GM18520 (cell line): ENCODE data around the gene CARF.
"Not testable (repeated sequence)": the region's sequence is repeated elsewhere in the genome, so short reads cannot be mapped to it uniquely, and the experiment has no call there.

Experiments used
- ATAC-seq: cut with Tn5 transposase; IDR thresholded peaks from one replicate; pipeline ENCODE4 v1.9.1; 2021; ENCODE audit not compliant: unreplicated experiment

CARF gene

DNA sequence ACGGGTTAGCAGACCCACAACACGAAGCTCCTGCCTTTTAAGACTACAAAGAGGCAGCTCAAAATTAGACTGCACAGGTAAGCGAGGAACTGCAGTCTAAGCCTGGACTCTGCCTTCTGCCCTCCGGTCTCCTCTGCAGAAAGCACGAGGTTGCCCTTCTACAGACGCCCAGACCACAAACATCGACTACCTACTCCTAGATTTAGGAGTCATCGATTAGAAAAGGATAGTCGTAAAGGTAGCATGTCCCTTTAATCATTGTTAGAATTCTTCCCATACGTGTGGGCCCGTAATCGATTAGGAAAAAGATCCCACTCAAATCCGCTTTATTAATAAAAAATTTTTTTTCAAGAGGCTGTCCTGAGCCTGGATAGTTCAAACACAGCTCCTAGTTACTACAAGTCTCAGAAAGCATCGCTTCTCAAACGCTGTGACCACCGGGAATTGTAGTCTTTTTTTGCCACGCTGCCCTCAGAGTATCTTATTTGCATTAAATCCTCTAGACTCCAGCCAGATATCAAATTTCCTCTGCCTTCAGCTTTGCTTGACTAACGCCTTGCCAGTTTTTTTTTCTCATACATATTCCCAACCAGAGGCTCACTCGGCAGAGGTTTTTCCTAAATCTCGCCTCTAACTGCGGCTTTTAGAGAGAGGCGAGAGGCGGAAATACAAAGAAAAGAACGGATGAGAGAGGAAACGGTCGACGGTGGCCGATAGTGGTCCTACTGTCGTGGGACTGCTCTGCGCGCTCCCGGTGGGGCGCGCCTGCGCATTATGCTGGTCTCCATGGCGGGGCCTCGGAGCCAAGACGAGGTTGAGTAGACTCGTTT, at the start of gene CARF, which contains the start of gene WDR12:
TSS of gene CARF (plus strand) at position 764 of the 830 bp plus-strand sequence. CDS start 29,628 bp downstream, outside the sequence.
TSS of gene WDR12 (minus strand) at position 162 of the 830 bp plus-strand sequence. CDS start 197 bp downstream, outside the sequence.
- peak; percentile 59 for ATAC-seq

DNA sequence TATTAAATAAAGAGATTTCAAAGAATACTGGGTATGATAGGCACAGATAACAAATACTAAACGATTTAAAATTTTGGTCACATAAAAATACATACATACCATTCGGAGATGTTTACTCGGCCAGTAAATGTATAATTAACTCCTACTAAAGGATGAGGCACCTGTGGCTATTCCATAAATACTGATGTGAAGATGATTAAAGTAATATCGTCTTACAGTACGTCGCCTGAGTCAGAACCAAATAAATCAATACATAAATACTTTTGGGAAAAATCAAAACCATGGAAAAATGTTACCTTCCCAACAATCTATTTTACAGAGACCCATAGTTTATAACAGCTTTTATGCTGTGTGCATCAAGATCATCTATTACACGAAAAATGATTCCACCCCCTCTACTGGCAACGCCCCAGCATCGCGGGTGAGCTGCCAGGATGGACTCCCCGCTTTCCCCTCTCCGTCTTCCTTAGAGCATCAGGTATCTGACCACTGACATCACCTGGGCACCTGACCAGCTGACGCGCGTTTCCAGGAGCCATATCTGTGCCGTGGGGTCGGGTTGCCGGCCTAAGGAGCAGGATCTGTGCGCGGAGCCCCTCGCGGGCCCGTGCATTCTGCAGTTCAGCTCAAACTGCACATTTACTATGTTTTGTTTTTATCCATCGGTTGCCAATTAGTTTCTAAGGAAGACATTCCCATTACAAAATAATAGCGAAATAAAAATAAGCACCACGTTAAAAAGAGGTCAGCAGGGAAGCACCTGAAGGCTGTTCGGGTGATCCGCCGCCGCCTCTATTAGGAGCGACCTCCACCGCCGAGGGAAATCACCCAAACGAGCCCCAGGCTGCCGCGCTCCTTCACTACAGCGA, 41.4 kb upstream of the CARF start:
- peak; percentile 43 for ATAC-seq

DNA sequence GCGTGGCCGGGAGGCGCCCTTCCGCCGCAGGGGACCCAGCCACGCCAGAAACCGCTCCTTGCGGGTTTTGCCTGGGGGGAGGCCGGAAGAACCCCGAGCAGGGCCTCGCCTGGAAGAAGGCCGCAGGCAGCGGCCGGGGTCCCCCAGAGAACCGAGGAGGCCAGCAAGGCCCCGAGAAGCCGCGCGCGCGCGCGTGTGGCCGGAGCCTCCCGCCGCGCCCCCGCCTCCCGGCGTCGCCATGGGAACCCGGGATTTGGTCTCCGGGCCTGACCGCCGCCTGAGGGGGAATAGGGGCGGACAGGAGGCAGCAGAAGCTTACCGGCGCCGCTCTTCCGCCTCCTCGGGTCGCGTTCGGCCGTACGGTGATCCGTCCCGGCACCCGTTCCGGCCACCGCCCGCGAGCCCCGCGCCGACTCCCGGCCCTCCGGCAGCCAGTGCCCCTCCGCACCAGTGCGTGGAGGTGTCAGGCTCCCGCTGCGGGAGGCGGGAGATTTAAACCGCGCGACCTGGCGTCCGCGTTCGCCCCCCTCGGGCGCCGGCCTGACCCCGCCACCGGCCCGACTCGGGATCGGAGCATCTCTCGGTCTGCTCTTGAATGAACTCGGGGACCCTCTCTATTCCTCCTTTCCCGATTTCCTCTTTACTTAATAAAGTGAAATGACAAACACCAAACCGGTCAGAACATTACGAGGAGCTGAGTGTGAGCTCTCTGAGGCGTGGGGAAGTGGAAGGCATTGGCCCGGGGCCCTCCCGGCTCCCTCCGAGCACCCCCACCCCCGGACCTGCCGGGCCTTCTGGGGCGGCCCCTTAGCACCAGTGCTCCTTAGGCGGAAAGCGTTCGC, 40.6 kb upstream of the CARF start, which contains the start of gene ICA1L:
TSS of gene ICA1L (minus strand) at position 467 of the 842 bp plus-strand sequence. CDS start 42,757 bp downstream, outside the sequence.
- peak; percentile 33 for ATAC-seq

DNA sequence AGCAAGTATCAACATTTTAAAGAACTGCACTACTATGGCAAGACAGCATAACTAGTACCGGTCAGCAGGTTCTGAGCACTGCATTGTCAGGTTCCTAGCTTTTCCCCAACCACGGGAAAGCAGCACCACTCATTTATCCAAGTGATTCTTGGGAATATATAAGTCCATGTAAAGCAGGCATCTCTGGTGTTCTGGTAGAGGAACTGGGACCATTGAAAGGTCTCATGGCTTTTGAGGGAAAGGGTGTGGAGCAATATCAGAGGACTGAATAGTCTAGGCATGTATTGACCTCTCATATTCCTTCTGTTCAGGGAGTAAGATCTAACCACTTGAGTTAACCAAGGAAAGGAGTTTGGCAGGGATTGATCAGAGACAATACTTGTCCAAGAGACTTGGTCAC, 34.4 kb upstream of the CARF start:
- no peak for ATAC-seq

- no peak for ATAC-seq
Observed at GRCh38 chr2:202881570-202881969, 30.5 kb upstream of the CARF start.

GRCh38 chr2:202883987-202884675, 27.9 kb upstream of the CARF start:
- no peak for ATAC-seq

GRCh38 chr2:202885190-202885589, 26.9 kb upstream of the CARF start:
- no peak for ATAC-seq

GRCh38 chr2:202905507-202905906, 6.6 kb upstream of the CARF start:
- ATAC-seq, result not testable (repeated sequence)

DNA sequence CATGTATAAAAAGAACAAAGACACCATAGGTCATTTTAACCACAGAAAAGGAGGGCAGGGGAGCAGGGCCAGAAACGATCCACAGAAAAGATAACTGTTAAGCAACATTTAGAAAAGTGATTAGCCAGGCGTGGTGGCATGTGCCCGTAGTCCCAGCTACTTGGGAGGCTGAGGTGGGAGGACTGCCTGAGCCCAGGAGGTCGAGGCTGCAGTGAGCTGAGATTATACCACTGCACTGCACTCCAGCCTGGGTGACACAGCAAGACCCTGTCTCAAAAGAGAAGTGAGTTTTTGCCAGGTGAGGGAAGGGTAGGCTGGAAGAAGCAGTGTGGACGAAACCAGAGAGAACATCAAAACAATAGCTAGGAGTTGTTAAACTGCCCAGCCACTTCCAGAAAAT, 3.9 kb upstream of the CARF start:
- no peak for ATAC-seq

DNA sequence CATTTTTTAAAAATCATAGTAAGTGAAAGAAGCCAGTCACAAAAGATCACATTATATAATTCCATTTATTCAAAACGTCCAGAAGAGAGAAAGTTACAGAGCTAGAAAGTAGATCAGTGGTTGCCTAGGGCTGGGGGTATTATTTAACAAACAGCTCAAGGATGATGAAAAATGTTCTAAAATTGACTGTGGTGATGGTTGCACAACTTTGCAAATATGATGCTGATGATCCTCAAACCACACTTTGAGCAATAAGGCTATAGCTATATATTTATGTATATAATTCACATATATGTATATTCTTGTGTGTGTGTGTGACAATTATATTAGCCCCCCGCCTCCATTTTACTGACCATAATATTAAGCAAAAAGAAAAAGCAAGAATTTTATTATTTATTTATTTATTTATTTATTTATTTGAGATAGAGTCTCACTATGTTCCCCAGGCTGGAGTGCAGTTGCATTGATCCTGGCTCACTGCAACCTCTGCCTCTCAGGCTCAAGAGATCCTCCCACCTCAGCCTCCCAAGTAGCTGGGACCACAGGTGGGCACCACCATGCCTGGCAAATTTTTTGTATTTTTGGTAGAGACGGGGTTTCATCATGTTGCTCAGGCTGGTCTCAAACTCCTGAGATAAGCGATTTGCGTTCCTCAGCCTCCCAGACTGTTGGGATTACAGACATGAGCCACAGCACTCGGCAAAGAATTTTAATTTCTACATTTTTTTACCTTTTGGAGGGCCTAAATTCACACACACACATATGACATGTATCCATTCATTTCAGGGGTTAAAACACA, 2.5 kb upstream of the CARF start:
- no peak for ATAC-seq

- not testable (repeated sequence) for ATAC-seq
Observed at GRCh38 chr2:202910250-202910649, 1.8 kb upstream of the CARF start.

DNA sequence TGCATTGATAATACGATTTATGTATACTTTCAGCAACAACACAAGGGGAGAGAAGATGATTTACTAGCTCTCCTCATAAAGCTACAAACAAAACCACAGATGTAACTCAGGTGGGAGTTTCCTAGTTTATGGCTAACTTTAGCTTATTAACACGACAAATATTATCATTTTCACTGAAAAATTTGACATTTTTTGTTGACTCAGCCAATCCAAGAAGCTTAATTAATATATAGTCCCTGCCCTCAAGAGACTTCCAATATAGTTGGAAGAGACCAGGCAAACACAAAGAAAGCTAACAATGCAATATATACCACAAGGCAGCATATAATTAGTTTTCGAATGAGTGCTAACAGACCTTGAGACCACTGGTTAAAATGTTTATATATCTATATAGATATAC, 1.4 kb upstream of the CARF start:
- no peak for ATAC-seq

- ATAC-seq, result no peak
Observed at GRCh38 chr2:202911203-202911511, 918 bp upstream of the CARF start.

- peak; percentile 32 for ATAC-seq
Observed at GRCh38 chr2:202912342-202913201, 497 bp downstream of the CARF start.

DNA sequence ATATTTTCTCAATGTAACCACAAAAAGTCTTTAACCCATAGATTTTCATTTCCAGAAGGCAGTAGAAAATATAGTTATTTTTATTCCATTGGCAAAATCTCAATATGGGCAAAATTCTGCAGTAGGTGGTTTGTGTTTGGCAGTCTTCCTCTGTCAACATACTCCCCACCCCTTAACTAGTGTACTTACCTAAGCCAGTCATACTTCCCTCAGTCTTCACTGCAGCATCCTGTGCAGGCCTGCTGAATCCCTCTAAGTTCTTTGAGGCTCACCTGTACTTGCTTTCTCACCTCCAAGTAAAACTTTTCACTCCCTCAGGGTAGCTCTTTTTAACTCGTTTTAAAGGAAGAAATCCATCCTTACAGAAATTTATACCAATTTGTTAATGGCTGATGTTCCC, 6.8 kb downstream of the CARF start:
- no peak for ATAC-seq

DNA sequence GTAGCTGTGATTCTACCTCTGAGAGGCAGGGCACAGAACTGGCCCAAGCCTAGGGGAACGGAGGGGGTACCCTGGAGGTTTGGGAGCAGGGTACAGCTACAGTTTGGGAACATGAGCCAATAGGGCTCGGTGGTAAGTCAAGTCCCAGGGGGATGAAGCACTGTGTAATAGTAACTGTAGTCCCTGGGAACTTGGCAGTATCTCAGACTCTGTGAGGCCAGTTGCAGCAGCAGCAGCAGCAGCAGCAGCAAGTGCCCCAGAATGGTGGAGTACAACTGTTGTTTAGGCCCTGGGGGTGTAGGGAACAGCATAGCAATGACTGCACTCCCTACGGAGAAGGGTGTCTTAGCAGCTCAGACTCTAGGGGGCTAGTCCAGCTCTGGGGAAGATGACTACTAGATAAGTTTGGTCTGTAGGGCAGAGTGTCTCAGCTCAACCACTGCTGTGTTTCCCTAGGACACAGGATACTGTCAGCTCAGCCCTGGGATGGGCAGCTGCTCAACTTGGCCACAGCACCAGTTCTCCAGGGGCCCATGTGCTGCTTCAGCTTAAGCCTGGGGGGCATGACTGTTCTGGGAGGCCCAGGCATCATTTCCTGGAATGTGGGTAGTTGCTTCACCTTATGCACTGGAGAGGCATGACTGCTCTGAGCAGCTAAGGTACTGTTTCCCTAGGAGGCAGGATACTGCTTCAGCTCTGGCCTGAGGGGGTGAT, 20.5 kb downstream of the CARF start:
- no peak for ATAC-seq

GRCh38 chr2:202933139-202933510, 21.1 kb downstream of the CARF start:
- ATAC-seq, result no peak

DNA sequence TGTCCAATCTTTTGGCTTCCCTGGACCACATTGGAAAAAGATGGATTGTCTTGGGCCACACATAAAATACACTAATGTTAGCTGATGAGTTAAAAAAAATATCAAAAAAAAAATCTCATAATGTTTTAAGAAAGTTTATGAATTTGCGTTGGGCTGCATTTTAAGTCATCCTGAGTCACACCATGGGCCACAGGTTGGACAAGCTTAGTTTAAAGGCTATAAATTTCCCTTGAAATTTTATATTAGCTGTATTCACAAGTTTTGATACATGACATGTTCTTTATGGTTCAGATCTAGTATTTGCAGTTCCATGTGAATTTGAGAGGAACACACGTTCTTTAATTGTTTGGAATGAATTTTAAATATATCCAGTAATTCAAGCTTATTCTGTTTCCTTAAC, 21.9 kb downstream of the CARF start:
- no peak for ATAC-seq
